Smooth muscle cell of the brain vasculature (primary cell): ENCODE measurements around the gene CXorf65.
A peak's percentile ranks its signal among the peaks of the same experiment; 100 is the strongest.

Source experiments
- DNase-seq: peaks from one replicate; pipeline ENCODE4 v3.0.0-alpha.2; 2012; ENCODE audit warnings: low read depth, low spot score

CXorf65 gene

GRCh38 chrX:71107245-71107644 lies 705 bp upstream of the CXorf65 start:
- no peak for DNase-seq

GRCh38 chrX:71105628-71106027 lies 912 bp downstream of the CXorf65 start:
- DNase-seq: no peak

GRCh38 chrX:71103110-71103983 lies 3.2 kb downstream of the CXorf65 start:
- no peak for DNase-seq

- DNase-seq: no peak
These were observed 4.2 kb downstream of the CXorf65 start for GRCh38 chrX:71102292-71102691.

GRCh38 chrX:71100581-71101505 lies 5.7 kb downstream of the CXorf65 start:
- DNase-seq: no peak

GRCh38 chrX:71099736-71100135 lies 6.8 kb downstream of the CXorf65 start:
- DNase-seq: no peak

GRCh38 chrX:71098951-71099506 lies 7.5 kb downstream of the CXorf65 start:
- DNase-seq: no peak

GRCh38 chrX:71098302-71098701 lies 8.2 kb downstream of the CXorf65 start:
- DNase-seq: no peak

- no peak for DNase-seq
These were observed 9.8 kb downstream of the CXorf65 start for GRCh38 chrX:71096760-71097032.

GRCh38 chrX:71095981-71096759 lies 10.4 kb downstream of the CXorf65 start:
- DNase-seq: no peak

GRCh38 chrX:71095555-71095980 lies 11.0 kb downstream of the CXorf65 start, which contains the start of gene FOXO4:
Gene FOXO4, plus strand, starts transcription at chrX:71095851. Its CDS starts 678 bp downstream, at chrX:71096529.
- DNase-seq: peak; percentile 65

GRCh38 chrX:71095033-71095432 lies 11.5 kb downstream of the CXorf65 start:
- DNase-seq: no peak

GRCh38 chrX:71091263-71091662 lies 15.3 kb downstream of the CXorf65 start:
- DNase-seq: no peak

GRCh38 chrX:71085900-71086299 lies 20.6 kb downstream of the CXorf65 start:
- no peak for DNase-seq

GRCh38 chrX:71082822-71083221 lies 23.7 kb downstream of the CXorf65 start:
- no peak for DNase-seq

- no peak for DNase-seq
These were observed 24.4 kb downstream of the CXorf65 start for GRCh38 chrX:71082124-71082647.

GRCh38 chrX:71081330-71082123 lies 25.0 kb downstream of the CXorf65 start:
- DNase-seq: no peak

- no peak for DNase-seq
These were observed 36.0 kb downstream of the CXorf65 start for GRCh38 chrX:71070531-71070930.

GRCh38 chrX:71068044-71068918 lies 38.3 kb downstream of the CXorf65 start, which contains the start of gene SNX12:
Gene SNX12, minus strand, starts transcription at chrX:71068334. Its CDS starts 28 bp downstream, at chrX:71068306.
- peak; percentile 76 for DNase-seq
